C4-2B (cell line): Measurements from ENCODE around the gene SOX11.

Experiments used
- H3K27ac ChIP-seq: fragments of 450-650 bp; 2 replicates; pipeline ENCODE4 v1.5.1; 2017
- ZFX ChIP-seq: fragments of 450-650 bp; IDR thresholded peaks from 2 replicates; pipeline ENCODE4 v1.6.1; 2017
- TF ChIP-seq, protein P1 (sequence below): fragments of 450-650 bp; conservative IDR thresholded peaks from 2 replicates; pipeline ENCODE4 v1.5.1; 2017; ENCODE audit warnings: mild to moderate bottlenecking

Gene SOX11

GRCh38 chr2:5735521-5735861 is 43.3 kb downstream of the SOX11 start:
- H3K27ac ChIP-seq: no peak overlapping the region
- TF ChIP-seq, protein P1, sequence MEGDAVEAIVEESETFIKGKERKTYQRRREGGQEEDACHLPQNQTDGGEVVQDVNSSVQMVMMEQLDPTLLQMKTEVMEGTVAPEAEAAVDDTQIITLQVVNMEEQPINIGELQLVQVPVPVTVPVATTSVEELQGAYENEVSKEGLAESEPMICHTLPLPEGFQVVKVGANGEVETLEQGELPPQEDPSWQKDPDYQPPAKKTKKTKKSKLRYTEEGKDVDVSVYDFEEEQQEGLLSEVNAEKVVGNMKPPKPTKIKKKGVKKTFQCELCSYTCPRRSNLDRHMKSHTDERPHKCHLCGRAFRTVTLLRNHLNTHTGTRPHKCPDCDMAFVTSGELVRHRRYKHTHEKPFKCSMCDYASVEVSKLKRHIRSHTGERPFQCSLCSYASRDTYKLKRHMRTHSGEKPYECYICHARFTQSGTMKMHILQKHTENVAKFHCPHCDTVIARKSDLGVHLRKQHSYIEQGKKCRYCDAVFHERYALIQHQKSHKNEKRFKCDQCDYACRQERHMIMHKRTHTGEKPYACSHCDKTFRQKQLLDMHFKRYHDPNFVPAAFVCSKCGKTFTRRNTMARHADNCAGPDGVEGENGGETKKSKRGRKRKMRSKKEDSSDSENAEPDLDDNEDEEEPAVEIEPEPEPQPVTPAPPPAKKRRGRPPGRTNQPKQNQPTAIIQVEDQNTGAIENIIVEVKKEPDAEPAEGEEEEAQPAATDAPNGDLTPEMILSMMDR: no peak
- TF ChIP-seq ZFX: no peak

GRCh38 chr2:5736050-5736449 is 43.9 kb downstream of the SOX11 start:
- TF ChIP-seq, protein P1: no peak
- TF ChIP-seq ZFX: no peak
- H3K27ac ChIP-seq: no peak overlapping the region

DNA sequence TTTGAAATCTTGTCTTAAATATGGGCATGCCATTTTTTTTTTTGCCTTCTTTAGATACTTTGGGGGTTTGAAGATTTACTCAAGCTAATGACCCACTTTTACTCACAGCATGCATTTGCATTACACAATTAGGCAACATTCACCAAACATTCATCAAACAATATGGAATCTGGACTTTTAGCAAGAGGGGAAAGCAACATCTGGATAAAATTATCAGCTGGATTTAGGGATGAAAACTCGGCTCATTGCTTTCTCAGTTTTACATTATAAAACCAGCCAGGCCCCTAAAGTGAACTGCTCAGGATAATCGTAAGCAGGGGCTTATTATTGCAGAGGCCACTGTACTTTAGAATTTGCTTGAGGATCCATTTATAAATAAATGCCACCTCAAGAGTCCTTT is 44.7 kb downstream of the SOX11 start:
- no peak for TF ChIP-seq ZFX
- TF ChIP-seq, protein P1: no peak
- H3K27ac ChIP-seq: no peak overlapping the region

GRCh38 chr2:5740053-5740452 is 47.9 kb downstream of the SOX11 start:
- peak overlapping the region; percentile 43 for H3K27ac ChIP-seq
- TF ChIP-seq, protein P1: no peak
- no peak for TF ChIP-seq ZFX

DNA sequence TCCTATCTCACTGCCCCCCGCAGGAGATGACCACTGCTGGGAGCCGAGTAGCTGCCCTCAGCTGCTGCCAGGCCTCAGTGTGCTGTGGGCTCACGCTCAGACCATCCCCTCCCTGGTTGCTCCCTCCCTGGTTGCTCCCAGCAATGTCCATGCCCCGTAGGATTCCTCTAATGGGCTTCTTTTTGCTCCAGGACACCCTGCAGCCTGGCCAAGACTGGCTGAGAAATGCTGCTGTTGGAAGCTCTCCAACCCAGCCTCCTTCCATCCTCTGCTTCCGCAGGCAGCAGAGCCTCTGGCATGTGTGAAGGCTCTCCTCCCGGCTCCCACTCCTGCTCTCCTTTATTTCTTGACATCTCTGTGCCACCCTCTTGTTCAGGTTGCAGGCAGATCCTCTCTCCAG is 48.6 kb downstream of the SOX11 start:
- TF ChIP-seq ZFX: no peak
- TF ChIP-seq, protein P1: no peak
- peak overlapping the region; percentile 43 for H3K27ac ChIP-seq

DNA sequence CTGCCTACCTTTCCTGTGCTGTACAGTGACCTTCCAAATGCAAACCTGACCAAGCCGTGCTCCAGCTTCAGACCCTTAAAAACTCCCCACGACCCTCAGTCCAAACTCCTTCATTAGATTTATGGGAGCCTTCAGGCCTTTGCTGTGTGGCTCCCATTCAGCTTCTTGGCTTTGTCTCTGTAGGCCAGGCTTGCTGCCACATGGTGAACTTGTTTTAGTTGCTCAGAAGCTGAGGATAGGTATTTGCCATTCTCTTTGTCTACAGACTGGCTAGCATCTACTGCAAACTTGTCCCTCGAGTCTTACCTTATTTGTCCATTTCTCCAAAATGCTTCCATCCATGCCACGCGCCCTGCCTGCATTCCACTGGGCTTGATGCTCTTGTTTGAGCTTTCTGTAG is 49.1 kb downstream of the SOX11 start:
- TF ChIP-seq, protein P1: no peak
- no peak for TF ChIP-seq ZFX
- H3K27ac ChIP-seq: peak overlapping the region; percentile 43

- H3K27ac ChIP-seq: peak overlapping the region; percentile 40
- TF ChIP-seq ZFX: no peak
- TF ChIP-seq, protein P1: no peak
Observed at GRCh38 chr2:5742126-5742525, 49.9 kb downstream of the SOX11 start.
